GM19193 (cell line): ENCODE results near the gene ZIC1.

Experiments
- POLR2A ChIP-seq: IDR thresholded peaks from 4 replicates; pipeline ENCODE4 v1.6.1; 2011; ENCODE audit not compliant: insufficient read depth, insufficient read length; ENCODE audit errors: extremely low read depth

The ZIC1 gene

DNA sequence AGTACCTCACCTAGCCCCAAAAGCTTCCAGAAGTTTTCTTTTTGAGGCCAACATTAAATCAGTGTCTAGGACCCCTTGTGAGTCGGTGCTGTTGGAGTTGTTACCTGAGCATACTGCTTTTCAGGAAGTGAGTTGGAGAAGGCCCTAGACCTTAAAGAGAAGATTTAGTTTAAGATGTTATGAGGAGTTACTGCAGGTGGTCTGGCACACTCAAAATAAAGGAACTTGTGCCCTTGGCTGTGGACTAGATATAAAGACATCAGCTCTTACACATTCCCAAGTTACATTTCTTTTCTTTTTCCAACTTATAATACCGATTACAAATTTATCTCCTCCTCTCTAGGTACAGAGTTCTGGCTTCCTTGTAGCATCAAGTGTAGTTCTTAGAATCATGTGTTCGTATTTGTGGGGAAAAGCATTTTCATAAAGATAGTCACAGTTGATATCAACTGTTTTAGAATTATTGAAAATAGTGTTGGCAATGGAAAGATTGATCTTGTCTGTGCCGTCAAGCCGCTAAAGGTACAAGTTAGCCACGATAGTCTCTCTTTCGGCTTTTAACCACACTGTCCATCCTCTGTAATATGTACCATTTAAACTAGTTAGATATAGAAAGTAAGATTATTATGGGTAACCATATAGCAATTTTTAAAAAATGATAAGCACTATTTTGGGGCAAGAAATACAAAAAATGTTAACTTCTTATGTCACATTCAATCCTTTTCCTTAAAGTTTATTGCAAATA lies 8.6 kb downstream of the ZIC1 start:
- no peak for TF ChIP-seq POLR2A

DNA sequence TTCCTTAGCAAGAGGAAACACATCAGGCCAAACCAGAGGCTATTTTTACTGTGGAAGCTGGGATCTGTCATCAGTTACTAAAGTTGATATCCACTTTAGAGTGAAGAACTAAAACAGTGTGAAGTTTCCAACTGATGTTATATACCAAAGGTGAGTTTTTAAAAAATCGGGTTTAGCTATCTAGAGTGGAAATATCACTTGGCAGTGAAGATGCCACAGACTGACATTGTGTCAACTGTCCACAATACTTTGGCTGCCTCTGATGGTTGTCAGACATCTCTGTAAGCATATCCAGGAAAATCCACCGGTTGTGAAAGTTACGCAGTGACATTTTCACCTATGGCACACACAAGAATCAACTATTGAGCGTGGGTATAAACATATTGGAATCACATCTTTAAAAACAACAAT lies 9.2 kb downstream of the ZIC1 start:
- TF ChIP-seq POLR2A, result no peak

DNA sequence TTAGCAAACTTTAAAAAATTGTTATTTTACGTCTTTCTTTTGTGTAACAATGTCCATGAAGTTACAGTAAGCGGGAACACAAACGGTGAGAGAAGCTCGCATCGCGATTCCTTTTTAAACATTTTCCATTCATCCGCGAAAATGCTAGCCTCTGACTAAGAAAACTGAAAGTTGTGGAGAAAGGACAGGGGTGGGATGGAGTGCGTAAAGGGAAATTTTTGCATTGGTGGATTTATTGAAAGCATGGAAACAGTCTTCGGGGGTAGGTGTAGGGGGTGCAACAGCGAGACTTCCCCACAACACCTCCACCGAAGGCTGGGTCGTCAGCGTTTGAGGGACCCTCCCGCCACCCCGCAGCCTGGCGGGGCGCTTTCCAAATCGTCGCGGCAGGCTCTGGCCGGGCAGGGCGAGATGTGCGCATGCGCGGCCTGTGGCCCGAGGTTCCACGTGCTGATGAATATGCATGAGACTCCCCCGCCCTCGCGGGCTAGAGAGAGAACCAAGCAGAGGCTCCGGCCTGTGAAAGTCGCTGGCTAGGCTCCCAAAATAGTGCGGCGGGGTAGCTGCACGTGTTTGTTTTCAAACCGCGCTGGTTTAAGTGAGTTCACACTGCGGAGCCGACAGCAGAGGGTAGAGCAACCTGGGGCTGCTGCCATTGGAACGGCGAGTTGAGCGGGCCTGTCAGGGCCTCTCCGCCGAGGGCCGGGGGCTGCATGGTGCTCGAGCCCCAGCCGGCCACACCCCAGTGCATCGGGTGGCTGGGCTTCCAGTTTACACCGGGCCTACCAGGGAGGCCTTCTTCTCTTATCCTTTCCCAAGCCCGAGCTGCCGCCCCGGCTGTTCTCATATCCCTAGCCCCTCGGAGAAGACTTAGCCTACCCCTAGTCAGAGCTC lies 9.9 kb downstream of the ZIC1 start:
- TF ChIP-seq POLR2A, result no peak

DNA sequence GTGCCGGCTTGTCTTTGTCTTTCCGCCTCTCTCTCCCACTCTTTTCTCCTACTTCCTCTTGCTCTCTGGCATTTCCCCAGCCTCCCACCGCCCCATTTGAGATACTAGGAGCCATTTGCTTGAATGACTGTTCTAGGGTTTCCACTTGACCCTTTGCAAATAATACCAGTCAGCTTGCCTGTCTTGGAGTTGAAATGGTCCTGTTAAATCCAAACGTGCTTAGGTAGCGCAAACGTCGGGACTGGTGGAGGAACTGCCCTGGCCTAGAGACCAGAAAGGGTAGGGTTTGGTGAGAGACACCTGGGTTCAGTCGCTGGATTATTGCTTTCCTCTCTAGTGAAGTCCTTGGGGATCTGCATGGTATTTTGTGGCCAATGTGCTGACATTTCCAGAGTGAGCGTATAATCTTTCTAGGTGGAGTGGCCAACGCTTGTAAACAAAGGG lies 10.6 kb downstream of the ZIC1 start:
- TF ChIP-seq POLR2A, result no peak

DNA sequence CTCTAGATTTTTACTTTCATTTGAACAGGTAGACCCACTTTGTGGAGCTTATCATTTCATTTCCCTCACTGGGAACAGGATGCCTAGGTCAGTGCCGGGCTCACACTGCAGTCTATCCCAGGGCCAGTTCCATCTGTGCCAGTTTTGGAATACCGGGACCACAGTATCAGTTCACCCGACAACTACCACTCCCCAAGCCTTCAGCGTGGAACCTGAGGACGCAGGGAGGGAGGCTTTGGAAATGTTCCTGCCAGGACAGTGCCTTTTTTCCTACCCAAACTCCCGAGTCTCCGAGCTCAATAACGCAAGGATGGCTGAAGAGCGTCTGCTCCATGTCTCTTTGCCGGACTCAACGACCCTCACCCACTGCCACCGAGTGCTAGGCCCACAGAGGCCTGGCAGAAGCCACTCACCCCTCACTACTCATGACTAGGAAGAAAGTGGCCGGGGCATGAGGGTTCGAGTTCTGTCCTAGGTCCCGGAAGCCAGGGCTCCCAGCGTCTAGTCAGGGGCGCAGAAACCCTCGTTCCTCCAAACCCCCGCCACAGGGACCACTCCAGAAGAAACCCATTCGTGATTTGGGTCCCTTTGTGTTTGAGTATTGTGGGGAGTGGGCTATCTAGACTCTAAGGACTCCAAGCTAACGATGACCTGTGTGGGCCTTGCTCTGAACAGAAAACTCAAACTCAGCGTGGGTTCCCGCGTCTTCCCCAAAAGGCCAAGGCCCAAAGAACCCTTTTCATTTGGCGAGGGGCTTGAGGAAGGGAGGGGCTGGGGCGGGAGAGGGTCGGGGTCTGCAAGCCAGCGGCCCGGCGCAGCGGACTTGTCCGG lies 11.4 kb downstream of the ZIC1 start:
- TF ChIP-seq POLR2A, result no peak

DNA sequence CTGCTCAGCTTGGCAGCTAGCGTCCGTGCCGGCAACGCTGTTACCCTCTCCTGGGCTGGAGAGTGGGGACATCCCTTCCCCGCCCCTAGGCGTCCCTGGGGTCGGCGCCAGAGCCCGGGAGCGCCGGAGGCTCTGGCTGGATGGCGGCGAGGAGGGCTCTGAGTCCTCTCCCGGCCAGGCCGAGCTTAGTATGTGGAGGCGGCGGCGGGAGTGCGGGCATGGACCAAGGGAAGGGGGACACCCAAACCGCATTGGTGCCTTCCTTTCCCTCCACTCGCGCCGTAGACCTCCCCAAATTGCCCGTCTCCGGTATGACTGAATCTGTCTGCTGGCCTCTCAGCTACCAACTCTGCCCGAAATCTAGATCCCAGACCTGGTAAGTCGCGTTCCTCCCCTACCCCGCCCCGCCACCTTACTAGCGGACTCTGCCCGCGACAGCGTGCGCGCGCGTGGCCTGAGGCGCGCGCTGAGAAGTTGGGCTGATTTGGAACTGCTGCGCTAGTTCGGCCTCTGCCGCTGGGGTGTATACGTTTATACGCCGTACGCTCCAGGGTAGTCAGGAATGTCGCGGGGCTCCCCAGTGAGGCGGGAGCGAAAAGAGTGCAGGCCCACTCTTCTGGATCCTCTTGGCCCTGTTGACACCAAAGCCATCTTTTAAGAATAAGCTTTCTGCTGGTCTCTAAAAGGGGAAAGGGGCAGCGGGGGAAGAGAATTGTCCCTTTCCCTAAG lies 12.2 kb downstream of the ZIC1 start:
- TF ChIP-seq POLR2A, result no peak

DNA sequence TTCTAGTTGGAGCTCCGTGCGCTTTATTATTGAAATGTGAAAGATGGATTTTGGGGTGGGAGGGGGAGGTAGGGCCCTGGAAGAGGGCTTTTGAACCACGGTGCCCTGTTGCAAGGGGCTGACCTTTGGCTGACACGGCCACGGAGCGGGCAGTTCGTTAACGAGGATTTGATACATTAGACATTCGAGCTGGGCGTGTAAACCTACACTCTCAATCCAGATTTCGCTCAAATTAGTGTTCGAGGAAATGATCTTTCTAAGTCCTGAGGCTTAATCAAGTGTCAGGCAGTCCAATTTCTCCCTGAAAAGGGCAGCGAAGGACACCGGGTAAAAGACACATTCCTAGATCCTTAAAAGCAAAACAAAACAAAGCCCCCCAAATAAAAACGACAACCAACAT lies 13.0 kb downstream of the ZIC1 start:
- TF ChIP-seq POLR2A, result no peak

DNA sequence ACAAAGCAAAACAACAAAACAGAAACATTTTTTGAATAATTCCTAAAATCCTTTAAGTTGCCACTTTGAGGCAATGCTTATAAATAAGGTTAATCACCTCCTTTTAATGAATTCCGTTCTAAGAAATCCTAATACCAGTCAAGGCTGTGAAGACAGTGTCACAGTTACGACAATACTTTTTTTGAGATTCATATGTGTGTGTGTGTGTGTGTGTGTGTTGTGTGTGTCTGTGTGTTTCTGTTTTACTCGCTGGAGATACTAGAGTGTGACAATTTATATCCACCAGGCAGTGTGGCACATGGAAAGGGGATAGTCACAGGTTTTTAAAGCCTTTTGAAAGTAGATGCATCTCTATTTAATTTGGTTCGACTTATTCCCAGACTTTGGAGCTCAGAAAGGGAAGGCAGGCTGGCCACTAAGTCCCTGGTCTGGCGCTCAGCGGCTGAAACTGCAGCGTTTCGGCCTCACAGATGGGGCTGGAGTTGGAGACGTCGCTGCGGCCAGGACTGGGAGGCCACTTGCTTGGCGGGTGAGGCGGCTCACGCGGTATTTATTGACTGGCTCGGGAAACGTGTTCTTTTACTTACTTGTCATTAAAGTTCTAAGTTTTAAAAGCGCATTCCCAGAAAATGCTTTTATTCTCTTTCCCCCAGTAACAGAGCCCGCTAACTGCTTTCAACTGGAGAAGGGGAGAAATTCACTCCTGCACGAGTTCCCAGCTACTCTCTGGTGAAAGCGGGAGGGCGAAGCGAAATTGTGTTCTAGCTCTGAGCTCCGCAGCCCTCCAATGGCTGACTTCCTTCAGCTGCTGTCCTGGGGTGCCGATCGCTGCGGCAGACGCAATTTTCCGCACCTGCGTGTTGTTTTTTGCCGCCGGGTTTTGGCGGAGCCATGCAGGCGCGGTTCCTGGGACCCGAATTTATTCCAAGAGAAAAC lies 13.7 kb downstream of the ZIC1 start:
- TF ChIP-seq POLR2A, result no peak

DNA sequence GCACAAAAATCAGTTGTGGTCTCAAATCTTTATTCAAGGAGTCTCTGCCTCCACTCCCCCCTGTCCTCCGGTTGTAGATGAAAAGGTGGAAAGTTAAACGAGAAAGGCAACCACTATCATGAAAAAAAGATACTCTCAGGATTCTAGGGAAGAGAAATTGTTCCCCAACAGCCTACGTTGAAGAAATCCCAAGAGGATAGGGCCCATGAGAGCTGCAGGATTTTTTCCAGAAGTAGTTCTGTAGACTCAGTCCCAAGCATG lies 14.3 kb downstream of the ZIC1 start:
- no peak for TF ChIP-seq POLR2A

DNA sequence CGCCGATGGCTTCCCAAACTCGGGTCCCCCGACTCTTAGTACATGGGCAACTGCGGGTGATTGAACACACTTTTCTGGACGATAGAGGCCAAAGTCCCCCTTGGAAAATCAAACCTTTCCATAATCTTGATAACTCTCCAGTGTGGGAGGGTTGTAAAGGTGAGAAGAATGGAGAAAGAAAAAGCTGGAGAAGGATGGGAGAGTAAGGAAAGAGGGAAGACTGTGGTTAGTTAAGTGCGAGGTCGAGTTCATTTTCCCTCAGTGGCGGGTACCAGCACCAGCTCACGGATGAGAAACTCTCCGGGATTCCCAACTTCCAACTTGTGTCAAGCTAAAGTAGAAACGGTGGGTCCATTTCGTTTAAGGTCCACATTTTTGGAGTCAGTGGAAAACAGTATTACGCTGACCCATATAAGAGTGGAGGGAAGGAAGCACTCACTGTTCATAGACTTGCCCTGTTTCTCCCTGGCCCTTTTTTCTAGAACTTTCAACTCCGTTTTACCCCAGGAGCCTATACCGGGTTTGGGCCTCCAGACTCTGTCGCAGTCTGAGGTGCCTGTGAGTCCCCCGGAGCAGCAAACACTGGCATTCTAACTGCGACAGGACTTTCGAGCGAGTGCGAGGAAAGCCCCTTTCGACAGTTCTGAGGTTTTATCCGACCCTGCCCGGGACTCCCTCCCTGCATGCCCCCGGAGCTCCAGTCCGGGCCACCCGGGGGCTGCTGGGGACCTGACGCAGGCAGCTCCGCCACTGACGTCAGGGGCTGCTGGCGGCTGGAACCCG lies 14.8 kb downstream of the ZIC1 start:
- no peak for TF ChIP-seq POLR2A

DNA sequence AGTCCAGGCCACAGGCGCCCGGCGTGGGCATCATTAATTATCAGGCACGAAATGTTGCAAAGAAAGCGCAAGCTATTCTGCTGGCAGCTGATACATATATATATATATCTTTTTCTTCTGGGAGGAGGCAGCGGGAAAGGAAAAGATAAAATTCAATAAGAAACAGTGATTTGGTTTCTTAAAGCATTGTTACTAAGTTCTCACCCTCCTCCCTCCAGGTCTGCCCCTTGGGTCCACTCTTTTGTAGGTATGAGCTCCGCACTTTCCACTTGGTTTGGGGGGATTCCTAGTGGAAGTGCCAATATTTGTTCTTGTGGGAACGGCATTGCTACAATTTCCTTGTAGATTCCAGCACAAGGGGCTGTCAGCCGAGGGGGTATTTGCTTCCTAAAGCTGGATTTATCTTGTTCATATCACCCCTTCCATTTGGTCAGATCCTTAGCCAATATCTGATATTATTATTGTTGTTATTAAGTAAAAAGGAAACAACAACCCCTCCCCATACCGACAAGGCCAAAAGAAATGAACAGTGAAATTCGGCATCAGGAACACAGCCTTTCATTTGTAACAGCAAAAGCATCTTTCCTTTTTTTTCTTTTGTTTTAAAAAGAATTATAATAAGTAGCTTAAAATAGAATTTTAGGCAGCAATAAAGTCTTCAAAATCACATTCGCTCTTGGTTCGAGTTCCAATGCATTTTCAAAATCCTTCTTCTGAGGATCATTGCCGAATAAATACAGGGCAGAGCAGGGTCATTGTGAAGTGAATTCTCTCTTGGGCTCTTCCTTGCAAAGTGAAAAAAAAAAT lies 15.6 kb downstream of the ZIC1 start:
- TF ChIP-seq POLR2A, result no peak

DNA sequence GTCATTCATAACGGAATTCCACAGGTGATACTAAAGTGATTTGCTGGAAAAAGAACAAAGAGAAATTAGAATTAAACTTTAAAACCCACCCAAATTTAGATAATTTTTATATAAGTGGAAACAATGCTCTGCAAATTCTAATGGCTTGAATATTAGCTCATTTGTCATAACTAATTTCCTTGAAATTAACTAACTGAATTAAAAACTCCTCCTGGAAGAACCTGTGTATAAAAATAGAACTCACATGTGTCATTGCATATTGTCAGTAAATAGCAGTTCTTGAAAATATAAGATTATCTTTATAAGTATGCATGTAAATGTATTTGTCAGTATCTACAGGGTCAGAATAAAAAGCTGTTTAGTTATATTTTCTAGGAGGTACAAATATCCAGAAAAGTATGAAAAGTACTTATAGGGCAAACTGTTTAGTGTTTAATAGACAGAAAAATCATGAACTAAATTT lies 16.3 kb downstream of the ZIC1 start:
- TF ChIP-seq POLR2A, result no peak
